GM19467 (cell line): ENCODE results near the gene RHOH.
"Not testable (repeated sequence)": the region's sequence is repeated elsewhere in the genome, so short reads cannot be mapped to it uniquely, and the experiment has no call there.

Experiments
- ATAC-seq: cut with Tn5 transposase; IDR thresholded peaks from one replicate; pipeline ENCODE4 v1.9.1; 2021; ENCODE audit warnings: mild to moderate bottlenecking, moderate library complexity; ENCODE audit not compliant: unreplicated experiment

RHOH gene

GRCh38 chr4:40196724-40197281, at the start of gene RHOH:
TSS of gene RHOH (plus strand) at chr4:40197031. CDS start at chr4:40243387, 46,356 bp downstream.
- ATAC-seq, result peak; percentile 17

GRCh38 chr4:40147490-40147889, 49.3 kb upstream of the RHOH start:
- ATAC-seq, result not testable (repeated sequence)

GRCh38 chr4:40149960-40150385, 46.9 kb upstream of the RHOH start:
- peak; percentile 70 for ATAC-seq

GRCh38 chr4:40150932-40151331, 45.9 kb upstream of the RHOH start:
- no peak for ATAC-seq

- no peak for ATAC-seq
Observed at GRCh38 chr4:40152637-40153036, 44.2 kb upstream of the RHOH start.

GRCh38 chr4:40157436-40157835, 39.4 kb upstream of the RHOH start:
- ATAC-seq, result no peak

- ATAC-seq, result no peak
Observed at GRCh38 chr4:40160258-40160657, 36.6 kb upstream of the RHOH start.

GRCh38 chr4:40164459-40164858, 32.4 kb upstream of the RHOH start:
- no peak for ATAC-seq

- ATAC-seq, result no peak
Observed at GRCh38 chr4:40165916-40166315, 30.9 kb upstream of the RHOH start.

- no peak for ATAC-seq
Observed at GRCh38 chr4:40168070-40168469, 28.8 kb upstream of the RHOH start.

- ATAC-seq, result no peak
Observed at GRCh38 chr4:40170588-40170987, 26.2 kb upstream of the RHOH start.

- peak; percentile 71 for ATAC-seq
Observed at GRCh38 chr4:40173470-40173875, 23.4 kb upstream of the RHOH start.

- ATAC-seq, result no peak
Observed at GRCh38 chr4:40176602-40177001, 20.2 kb upstream of the RHOH start.

- ATAC-seq, result no peak
Observed at GRCh38 chr4:40177591-40177990, 19.2 kb upstream of the RHOH start.

- no peak for ATAC-seq
Observed at GRCh38 chr4:40178672-40179071, 18.2 kb upstream of the RHOH start.

GRCh38 chr4:40179360-40179759, 17.5 kb upstream of the RHOH start:
- no peak for ATAC-seq

- no peak for ATAC-seq
Observed at GRCh38 chr4:40180356-40180755, 16.5 kb upstream of the RHOH start.

GRCh38 chr4:40182001-40182400, 14.8 kb upstream of the RHOH start:
- ATAC-seq, result no peak

GRCh38 chr4:40182954-40183353, 13.9 kb upstream of the RHOH start:
- ATAC-seq, result no peak

- ATAC-seq, result no peak
Observed at GRCh38 chr4:40183615-40184411, 13.0 kb upstream of the RHOH start.

GRCh38 chr4:40185830-40186664, 10.8 kb upstream of the RHOH start:
- ATAC-seq, result peak; percentile 37

- ATAC-seq, result no peak
Observed at GRCh38 chr4:40186665-40187014, 10.2 kb upstream of the RHOH start.
